CD4-positive, alpha-beta memory T cell (primary cell): ENCODE measurements around the gene ELOVL3. TPM values are rescaled to one million over a fixed set of nuclear protein-coding genes. Genes with fewer than 3 reads are reported as not detected.
"Not testable (repeated sequence)": the region's sequence is repeated elsewhere in the genome, so short reads cannot be mapped to it uniquely, and the experiment has no call there.

Source experiments
- CTCF ChIA-PET: fragments of 350-600 bp; sonication (Branson Sonifier 250); formaldehyde crosslinking; loops from one replicate; lab custom pipeline; 2021; ENCODE audit warnings: inconsistent platforms; ENCODE audit not compliant: partially characterized antibody; lab: Charles Lee
- POLR2A ChIA-PET: fragments of 350-600 bp; sonication (Branson Sonifier 250); formaldehyde crosslinking; loops from one replicate; lab custom pipeline; 2021; ENCODE audit not compliant: partially characterized antibody; lab: Charles Lee
- DNase-seq, 5 donors: peaks; one replicate each; pipeline versions ENCODE4 v3.0.0 to v3.0.0-alpha.2; 2020 to 2022; ENCODE audit warnings: mixed read lengths in 1 of 5
- H3K27ac ChIP-seq: one replicate; pipeline ENCODE4 v1.7.0; 2013; ENCODE audit warnings: low read depth, low read length
- H3K27me3 ChIP-seq: 2 replicates; pipeline ENCODE4 v1.7.0; 2013; ENCODE audit warnings: mild to moderate bottlenecking, low read length, moderate library complexity; ENCODE audit not compliant: insufficient read depth
- H3K36me3 ChIP-seq: 2 replicates; pipeline ENCODE4 v1.7.0; 2013; ENCODE audit warnings: mild to moderate bottlenecking, low read length, moderate library complexity; ENCODE audit not compliant: insufficient read depth
- H3K4me1 ChIP-seq: 2 replicates; pipeline ENCODE4 v1.7.0; 2013; ENCODE audit warnings: mild to moderate bottlenecking, low read length, moderate library complexity; ENCODE audit not compliant: insufficient read depth
- H3K4me3 ChIP-seq, 2 donors: one replicate each; pipeline ENCODE4 v1.7.0; 2013; ENCODE audit warnings: low read length in 2 of 2, mild to moderate bottlenecking in 1 of 2
- H3K9me3 ChIP-seq, 2 donors: one replicate each; pipeline ENCODE4 v1.7.0; 2013; ENCODE audit warnings: low read length in 2 of 2, control low read depth in 1 of 2; ENCODE audit not compliant: control insufficient read depth in 1 of 2
- H3K27ac Mint-ChIP-seq, 7 donors: one replicate each; pipeline ENCODE4 v1.8.0; 2020 to 2021; ENCODE audit warnings: mixed read lengths in 7 of 7, mild to moderate bottlenecking in 6 of 7, inconsistent platforms in 3 of 7, moderate library complexity in 3 of 7
- H3K27me3 Mint-ChIP-seq, 2 donors: one replicate each; pipeline ENCODE4 v1.8.0; 2020 to 2021; ENCODE audit warnings: mixed read lengths in 2 of 2
- H3K36me3 Mint-ChIP-seq, 2 donors: one replicate each; pipeline ENCODE4 v1.8.0; 2020 to 2021; ENCODE audit warnings: mixed read lengths in 2 of 2, inconsistent platforms in 1 of 2, mild to moderate bottlenecking in 1 of 2
- H3K4me1 Mint-ChIP-seq, 4 donors: one replicate each; pipeline ENCODE4 v1.8.0; 2020 to 2021; ENCODE audit warnings: mixed read lengths in 4 of 4, mild to moderate bottlenecking in 1 of 4
- H3K4me3 Mint-ChIP-seq, 8 donors: one replicate each; pipeline ENCODE4 v1.8.0; 2020 to 2021; ENCODE audit warnings: mixed read lengths in 8 of 8, mild to moderate bottlenecking in 7 of 8, moderate library complexity in 6 of 8, inconsistent platforms in 3 of 8
- H3K9me3 Mint-ChIP-seq, 8 donors: one replicate each; pipeline ENCODE4 v1.8.0; 2020 to 2021; ENCODE audit warnings: mixed read lengths in 8 of 8, mild to moderate bottlenecking in 5 of 8, inconsistent platforms in 3 of 8, moderate library complexity in 1 of 8
- intact Hi-C: fragments of 100-400 bp; cut with micrococcal nuclease; formaldehyde crosslinking; loops from one replicate; pipeline ENCODE4 v1.15.1; 2023
- polyA plus RNA-seq, 2 donors: library from polyadenylated mRNA; unstranded; fragments of 300-500 nt; fragmentation: Illumina TruSeq; gene quantifications; one replicate each; pipeline ENCODE4 v1.2.3, GENCODE V29; 2021
- total RNA-seq, 2 experiments: library from RNA; stranded (reverse); gene quantifications; one replicate each; pipeline ENCODE4 v1.2.3, GENCODE V29; 2021

The ELOVL3 gene
- total and polyA plus RNA-seq, 4 experiments from 2014 or later, result not detected

DNA sequence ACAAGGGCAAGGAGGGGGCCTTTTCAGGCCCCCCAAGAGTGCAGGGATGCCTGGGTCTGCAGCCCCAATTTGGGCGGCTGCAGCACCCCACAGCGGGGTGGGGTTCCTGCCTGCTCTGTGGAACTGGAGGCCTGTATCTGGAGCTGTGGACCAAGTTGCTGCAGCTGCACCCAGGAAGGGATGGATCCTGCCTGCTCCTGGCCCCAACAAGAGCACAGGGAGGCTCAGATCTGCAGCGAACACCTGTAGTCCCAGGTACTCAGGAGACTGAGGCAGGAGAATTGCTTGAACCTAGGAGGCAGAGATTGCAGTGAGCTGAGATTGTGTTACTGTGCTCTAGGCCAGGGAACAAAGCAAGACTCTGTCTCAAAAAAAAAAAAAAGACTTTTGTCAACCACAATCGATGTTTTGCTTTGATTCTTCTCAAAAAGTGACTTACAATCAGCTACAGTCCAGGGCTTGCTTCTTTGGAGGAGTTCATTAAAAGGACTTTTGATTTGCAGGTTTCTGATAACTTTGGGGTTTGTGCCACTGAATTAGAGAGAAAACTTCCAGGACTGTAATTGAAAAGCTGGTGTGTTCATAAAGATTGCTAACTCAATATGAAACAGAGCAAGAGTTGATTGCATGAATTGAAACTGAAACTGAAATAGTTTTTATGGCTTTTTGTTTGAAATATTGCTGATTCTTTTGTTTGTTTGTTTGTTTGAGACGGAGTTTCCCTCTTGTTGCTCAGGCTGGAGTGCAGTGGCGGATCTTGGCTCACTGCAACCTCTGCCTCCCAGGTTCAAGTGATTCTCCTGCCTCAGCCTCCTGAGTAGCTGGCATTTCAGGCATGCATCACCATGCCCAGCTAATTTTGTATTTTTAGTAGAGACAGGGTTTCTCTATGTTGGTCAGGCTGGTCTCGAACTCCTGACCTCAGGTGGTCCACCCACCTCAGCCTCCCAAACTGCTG lies 36.9 kb upstream of the ELOVL3 start:
- Histone ChIP-seq H3K27ac (peak overlapping the region; percentile 32), H3K4me1 (peaks cover 22% of the 10 kb centered on the region)
- H3K27me3 Mint-ChIP-seq, intact Hi-C loops, H3K36me3 Mint-ChIP-seq, H3K36me3 ChIP-seq, H3K4me3 ChIP-seq, H3K9me3 ChIP-seq, H3K27me3 ChIP-seq: not testable (repeated sequence)
- ChIA-PET CTCF (interaction anchor here (1.3 to 2.2 kb wide), 2 partner anchors 20 to 57 kb away, joined by 3 to 11 read pairs; partner anchors contain the start of gene GBF1), POLR2A (interaction anchor here (0.7 to 0.9 kb wide), 3 partner anchors 37 to 808 kb away, joined by 3 read pairs; partner anchors contain the start of genes ELOVL3 and NOLC1)
- peaks cover 9 to 17% (median 10%) of the 10 kb centered on the region in 4 donors for H3K4me1 Mint-ChIP-seq
- H3K4me3 Mint-ChIP-seq, result peak overlapping the region; percentile 69 to 88 (median 80)
- peak overlapping the region; percentile 83 to 94 (median 90) for H3K27ac Mint-ChIP-seq
- peaks cover 0 to 12% (median 3%) of the 10 kb centered on the region in 8 donors for H3K9me3 Mint-ChIP-seq
- DNase-seq, result peak in 4 of 5 donors; percentile 12 to 42 (median 18)

DNA sequence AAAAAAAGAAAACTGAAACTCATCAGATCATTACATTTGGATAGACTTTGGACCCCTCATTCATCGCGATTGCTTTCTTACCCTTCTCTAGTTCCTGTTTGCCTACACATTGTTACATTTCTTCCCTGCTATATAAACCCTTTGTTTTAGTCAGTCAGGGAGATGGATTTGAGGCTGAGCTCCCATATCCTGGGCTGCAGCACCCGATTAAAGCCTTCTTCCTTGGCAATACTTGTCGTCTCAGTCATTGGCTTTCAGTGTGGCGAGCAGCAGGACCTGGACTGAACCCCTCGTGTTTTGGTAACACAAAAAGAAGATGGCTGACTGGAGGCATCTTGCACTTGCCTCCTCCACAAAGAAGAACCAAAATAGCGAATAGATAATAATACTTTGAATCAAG lies 34.1 kb upstream of the ELOVL3 start:
- H3K27ac Mint-ChIP-seq, result peak overlapping the region in 1 of 7 donors; percentile 26
- intact Hi-C loops, result no loop called here
- Histone ChIP-seq H3K4me3 (no peak overlapping the region), H3K27ac (no peak overlapping the region), H3K36me3 (no peaks in the 10 kb centered on the region), H3K9me3 (no peaks in the 10 kb centered on the region), H3K27me3 (no peaks in the 10 kb centered on the region), H3K4me1 (peaks cover 22% of the 10 kb centered on the region)
- H3K36me3 Mint-ChIP-seq, result no peaks in the 10 kb centered on the region
- POLR2A ChIA-PET, result no interaction called here
- no peaks in the 10 kb centered on the region for H3K27me3 Mint-ChIP-seq
- DNase-seq, result no peak
- H3K4me3 Mint-ChIP-seq, result no peak overlapping the region
- CTCF ChIA-PET, result no interaction called here
- H3K9me3 Mint-ChIP-seq, result peaks cover 0 to 9% (median 2%) of the 10 kb centered on the region in 8 donors
- peaks cover 9 to 17% (median 10%) of the 10 kb centered on the region in 4 donors for H3K4me1 Mint-ChIP-seq

DNA sequence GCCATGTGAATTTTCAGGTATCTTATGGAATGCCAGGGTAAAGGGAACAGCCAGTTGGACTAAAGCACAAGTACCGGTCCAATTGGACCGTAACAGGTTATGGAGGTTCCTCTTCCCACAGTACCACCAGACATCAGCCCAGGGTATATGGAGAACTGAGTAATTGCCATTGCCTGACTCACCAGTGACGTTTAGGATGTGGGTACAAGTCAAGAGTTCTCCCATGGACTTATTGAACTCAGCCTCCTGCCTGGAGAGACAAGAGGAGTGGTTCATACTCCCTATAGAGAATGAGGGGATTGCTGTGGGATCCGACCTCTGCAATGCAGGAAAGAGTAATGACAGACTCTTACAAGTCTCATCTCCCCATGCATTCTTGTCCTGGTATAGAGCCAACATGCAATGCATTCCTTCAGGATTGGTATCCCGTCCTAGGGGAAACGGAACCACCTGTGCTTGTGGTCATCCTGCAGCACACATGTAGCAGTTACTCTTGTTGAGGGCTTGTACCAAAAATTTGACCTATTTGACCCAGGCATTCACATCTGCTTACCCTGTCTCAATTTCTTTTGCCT lies 30.7 kb upstream of the ELOVL3 start:
- Histone ChIP-seq H3K4me1 (no peaks in the 10 kb centered on the region), H3K27ac (no peak overlapping the region), H3K4me3 (no peak overlapping the region), H3K36me3 (no peaks in the 10 kb centered on the region), H3K27me3 (no peaks in the 10 kb centered on the region), H3K9me3 (no peaks in the 10 kb centered on the region)
- ChIA-PET CTCF (no interaction called here), POLR2A (no interaction called here)
- Mint-ChIP-seq H3K4me1 (no peaks in the 10 kb centered on the region), H3K27me3 (peaks cover 0 to 4% of the 10 kb centered on the region in 2 donors), H3K27ac (no peak overlapping the region), H3K9me3 (peaks cover 0 to 8% (median 2%) of the 10 kb centered on the region in 8 donors), H3K4me3 (no peak overlapping the region), H3K36me3 (no peaks in the 10 kb centered on the region)
- DNase-seq, result no peak
- intact Hi-C loops, result no loop called here

DNA sequence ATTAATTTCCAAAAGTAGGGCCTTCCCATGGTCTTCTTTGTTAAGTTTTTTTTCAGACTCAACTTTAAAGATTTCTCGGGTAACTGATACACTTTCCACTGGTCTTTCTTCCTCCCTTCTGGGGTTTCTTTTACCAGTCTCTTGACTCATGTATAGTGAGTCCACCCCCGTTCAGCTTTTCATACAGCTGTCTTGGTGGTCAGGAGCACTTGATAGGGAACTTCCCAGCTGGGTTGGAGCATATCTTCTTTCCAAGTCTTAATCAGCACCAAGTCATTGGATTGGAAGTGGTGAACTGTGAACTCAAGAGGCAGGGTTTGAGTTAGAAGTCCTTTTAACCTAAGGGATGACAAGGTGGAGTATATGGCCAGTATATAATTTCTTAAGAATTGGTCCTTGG lies 29.2 kb upstream of the ELOVL3 start:
- ChIA-PET POLR2A (no interaction called here), CTCF (no interaction called here)
- Mint-ChIP-seq H3K27me3 (peaks cover 0 to 4% of the 10 kb centered on the region in 2 donors), H3K27ac (no peak overlapping the region), H3K4me1 (no peaks in the 10 kb centered on the region), H3K9me3 (peaks cover 0 to 3% (median under 1%) of the 10 kb centered on the region in 8 donors), H3K4me3 (no peak overlapping the region), H3K36me3 (no peaks in the 10 kb centered on the region)
- H3K4me1 ChIP-seq, result no peaks in the 10 kb centered on the region
- H3K27me3 ChIP-seq, result no peaks in the 10 kb centered on the region
- DNase-seq, result no peak
- H3K4me3 ChIP-seq, result no peak overlapping the region
- H3K27ac ChIP-seq, result no peak overlapping the region
- no peaks in the 10 kb centered on the region for H3K9me3 ChIP-seq
- no peaks in the 10 kb centered on the region for H3K36me3 ChIP-seq
- intact Hi-C loops, result no loop called here

DNA sequence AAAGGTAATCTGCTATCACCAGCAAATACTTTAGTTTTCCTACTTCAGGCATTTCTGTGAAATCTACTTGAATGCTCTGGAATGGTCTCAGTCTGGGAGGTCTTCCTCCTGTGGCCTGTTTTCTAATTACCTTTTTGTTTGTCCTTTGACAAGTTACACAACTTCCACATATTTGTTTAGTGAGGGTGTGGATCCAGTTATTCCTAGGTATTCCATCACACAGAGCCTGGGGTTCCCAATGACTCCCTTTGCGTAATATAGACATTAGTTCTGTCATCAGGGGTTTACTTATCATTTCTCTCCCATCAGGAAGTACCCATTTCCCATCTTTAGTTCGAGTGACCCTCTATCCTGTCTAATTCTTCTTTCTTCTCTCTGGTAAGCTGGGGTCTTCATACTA lies 28.1 kb upstream of the ELOVL3 start:
- H3K36me3 ChIP-seq, result no peaks in the 10 kb centered on the region
- CTCF ChIA-PET, result no interaction called here
- POLR2A ChIA-PET, result no interaction called here
- H3K9me3 ChIP-seq, result no peaks in the 10 kb centered on the region
- H3K4me3 Mint-ChIP-seq, result peak overlapping the region in 1 of 8 donors; percentile 55
- H3K27ac Mint-ChIP-seq, result no peak overlapping the region
- no peaks in the 10 kb centered on the region for H3K36me3 Mint-ChIP-seq
- intact Hi-C loops, result no loop called here
- no peak overlapping the region for H3K27ac ChIP-seq
- peaks cover 0 to 7% of the 10 kb centered on the region in 2 donors for H3K27me3 Mint-ChIP-seq
- no peaks in the 10 kb centered on the region for H3K4me1 ChIP-seq
- no peaks in the 10 kb centered on the region for H3K4me1 Mint-ChIP-seq
- H3K27me3 ChIP-seq, result no peaks in the 10 kb centered on the region
- DNase-seq, result no peak
- no peak overlapping the region for H3K4me3 ChIP-seq
- H3K9me3 Mint-ChIP-seq, result peaks cover 0 to under 1% (median 0%) of the 10 kb centered on the region in 8 donors

DNA sequence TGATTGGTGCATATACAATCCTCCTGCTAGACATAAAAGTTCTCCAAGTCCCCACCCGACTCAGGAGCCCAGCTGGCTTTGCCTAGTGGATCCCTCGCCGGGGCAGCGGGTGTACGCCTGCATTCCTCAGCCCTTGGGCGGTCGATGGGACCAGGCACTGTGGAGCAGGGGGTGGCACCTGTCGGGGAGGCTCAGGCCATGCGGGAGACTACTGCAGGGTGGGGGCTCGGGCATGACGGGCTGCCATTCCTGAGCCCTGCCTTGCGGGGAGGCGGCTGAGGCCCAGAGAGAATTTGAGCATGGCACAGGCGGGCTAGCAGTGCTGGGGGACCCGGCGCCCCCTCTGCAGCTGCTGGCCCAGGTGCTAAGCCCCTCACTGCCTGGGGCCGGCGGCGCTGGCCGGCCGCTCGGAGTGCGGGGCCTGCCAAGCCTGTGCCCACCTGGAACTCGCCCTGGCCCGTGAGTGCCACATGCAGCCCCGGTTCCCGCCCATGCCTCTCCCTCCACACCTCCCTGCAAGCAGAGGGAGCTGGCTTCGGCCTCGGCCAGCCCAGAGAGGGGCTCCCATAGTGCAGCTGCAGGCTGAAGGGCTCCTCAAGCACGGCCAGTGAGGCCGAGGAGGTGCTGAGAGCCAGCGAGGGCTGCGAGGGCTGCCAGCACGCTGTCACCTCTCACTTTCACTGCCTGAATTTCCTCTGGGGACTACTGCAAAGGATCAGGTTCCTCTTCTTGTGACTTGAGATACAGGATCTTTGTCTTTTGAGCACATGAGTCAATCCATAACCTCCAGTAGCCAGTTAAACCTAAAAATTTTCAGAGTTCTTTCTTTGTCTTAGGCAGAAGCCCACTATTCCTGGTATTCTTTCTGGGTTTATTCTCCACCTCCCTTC lies 25.1 kb upstream of the ELOVL3 start:
- Histone ChIP-seq H3K9me3 (peaks cover 0 to 3% of the 10 kb centered on the region in 2 donors), H3K4me1 (no peaks in the 10 kb centered on the region), H3K4me3 (no peak overlapping the region), H3K36me3 (no peaks in the 10 kb centered on the region), H3K27me3 (no peaks in the 10 kb centered on the region), H3K27ac (no peak overlapping the region)
- no peak overlapping the region for H3K4me3 Mint-ChIP-seq
- DNase-seq, result no peak
- H3K36me3 Mint-ChIP-seq, result peaks cover 0 to 8% of the 10 kb centered on the region in 2 donors
- no peaks in the 10 kb centered on the region for H3K4me1 Mint-ChIP-seq
- peaks cover 0 to 16% (median 10%) of the 10 kb centered on the region in 8 donors for H3K9me3 Mint-ChIP-seq
- no peak overlapping the region for H3K27ac Mint-ChIP-seq
- POLR2A ChIA-PET, result no interaction called here
- intact Hi-C loops, result no loop called here
- CTCF ChIA-PET, result interaction anchor here (2.5 kb wide), 1 partner anchor 32 kb away, joined by 8 read pairs; no protein-coding TSS in a partner anchor
- H3K27me3 Mint-ChIP-seq, result peaks cover 0 to 7% of the 10 kb centered on the region in 2 donors
